Peyer's patch (tissue), 4 donors: ENCODE data around the gene ATP2C1. TPM values are rescaled to one million over a fixed set of nuclear protein-coding genes. Genes with fewer than 3 reads are reported as not detected.

ENCODE experiments used
- DNase-seq, 3 donors: peaks; one replicate each; pipeline ENCODE4 v3.0.0-alpha.2; 2017 to 2019
- H3K27ac ChIP-seq, 4 donors: fragments of 200-600 bp; sonication (generic); one replicate each; pipeline ENCODE4 v1.5.1; 2016 to 2019
- H3K27me3 ChIP-seq, 2 donors: fragments of 200-600 bp; sonication (generic); one replicate each; pipeline ENCODE4 v1.5.1; 2019
- H3K36me3 ChIP-seq, 3 donors: fragments of 200-600 bp; sonication (generic); one replicate each; pipeline ENCODE4 v1.5.1; 2016 to 2019
- H3K4me1 ChIP-seq, 4 donors: fragments of 200-600 bp; sonication (generic); one replicate each; pipeline ENCODE4 v1.5.1; 2016 to 2019
- H3K4me3 ChIP-seq, 4 donors: fragments of 200-600 bp; sonication (generic); 1 replicate in 3 of 4; 2 replicates in 1 of 4; pipeline ENCODE4 v1.5.1; 2016 to 2019; ENCODE audit warnings: mild to moderate bottlenecking in 1 of 4
- H3K9me3 ChIP-seq, 4 donors: fragments of 200-600 bp; sonication (generic); one replicate each; pipeline ENCODE4 v1.5.1; 2016 to 2019; ENCODE audit warnings: mild to moderate bottlenecking in 1 of 4
- CTCF ChIP-seq, 6 experiments: fragments of 450-650 bp in 4 of 6; fragments of 200-600 bp in 2 of 6; sonication (generic) in 1 of 6; IDR thresholded peaks; one replicate each; pipeline ENCODE4 v1.5.1; 2017 to 2019; ENCODE audit warnings: antibody characterized with exemption in 6 of 6, mild to moderate bottlenecking in 3 of 6, moderate library complexity in 1 of 6
- POLR2A ChIP-seq, 2 donors: fragments of 450-650 bp; IDR thresholded peaks; one replicate each; pipeline ENCODE4 v1.5.1; 2017; ENCODE audit warnings: antibody characterized with exemption in 2 of 2, mild to moderate bottlenecking in 2 of 2, moderate library complexity in 2 of 2
- total RNA-seq, 4 donors: library from RNA; depleted of rRNA; stranded (reverse); fragments of >200 nt; gene quantifications; one replicate each; pipeline ENCODE4 v1.1.0, GENCODE V29; 2016

ATP2C1 gene
- total RNA-seq, 4 donors from 2014 or later = 32.2 to 49.5 (median 40.8) TPM

- TF ChIP-seq CTCF (IDR thresholded peaks at IDR 0.05) (no peak), POLR2A (IDR thresholded peaks at IDR 0.05) (no peak)
- no peak overlapping the region for H3K4me3 ChIP-seq
- no peak for DNase-seq
- no peaks in the 10 kb centered on the region for H3K27me3 ChIP-seq
- H3K36me3 ChIP-seq = no peaks in the 10 kb centered on the region
- no peak overlapping the region for H3K27ac ChIP-seq
- no peaks in the 10 kb centered on the region for H3K4me1 ChIP-seq
- H3K9me3 ChIP-seq = peaks cover 0 to under 1% (median 0%) of the 10 kb centered on the region in 4 donors
Observed at GRCh38 chr3:130918328-130918727, 24.4 kb downstream of the ATP2C1 start.

GRCh38 chr3:130925628-130926027 is 31.7 kb downstream of the ATP2C1 start:
- H3K9me3 ChIP-seq = peaks cover 0 to 10% (median 0%) of the 10 kb centered on the region in 4 donors
- TF ChIP-seq CTCF (IDR thresholded peaks at IDR 0.05) (no peak), POLR2A (IDR thresholded peaks at IDR 0.05) (no peak)

GRCh38 chr3:130926504-130926903 is 32.6 kb downstream of the ATP2C1 start:
- Histone ChIP-seq H3K9me3 (peaks cover 0 to 10% (median 0%) of the 10 kb centered on the region in 4 donors), H3K4me3 (no peak overlapping the region), H3K27ac (no peak overlapping the region), H3K36me3 (no peaks in the 10 kb centered on the region), H3K4me1 (no peaks in the 10 kb centered on the region), H3K27me3 (no peaks in the 10 kb centered on the region)
- no peak for TF ChIP-seq CTCF (IDR thresholded peaks at IDR 0.05)
- TF ChIP-seq POLR2A (IDR thresholded peaks at IDR 0.05) = no peak
- DNase-seq = no peak

More at GRCh38 chr3:130925628-130926027, 31.7 kb downstream of the ATP2C1 start:
- H3K4me1 ChIP-seq = no peaks in the 10 kb centered on the region
- no peak overlapping the region for H3K27ac ChIP-seq
- no peaks in the 10 kb centered on the region for H3K27me3 ChIP-seq
- peak in 1 of 3 donors; percentile 33 for DNase-seq
- no peak overlapping the region for H3K4me3 ChIP-seq
- no peaks in the 10 kb centered on the region for H3K36me3 ChIP-seq

- peaks cover 0 to 2% (median 0%) of the 10 kb centered on the region in 3 donors for H3K36me3 ChIP-seq
- no peaks in the 10 kb centered on the region for H3K4me1 ChIP-seq
- no peak overlapping the region for H3K4me3 ChIP-seq
- H3K27me3 ChIP-seq = no peaks in the 10 kb centered on the region
- TF ChIP-seq CTCF (IDR thresholded peaks at IDR 0.05) = no peak
- TF ChIP-seq POLR2A (IDR thresholded peaks at IDR 0.05) = no peak
- no peak for DNase-seq
- H3K9me3 ChIP-seq = no peaks in the 10 kb centered on the region
- no peak overlapping the region for H3K27ac ChIP-seq
Observed at GRCh38 chr3:130929804-130930203, 35.9 kb downstream of the ATP2C1 start.

GRCh38 chr3:130932979-130933378 is 39.1 kb downstream of the ATP2C1 start:
- Histone ChIP-seq H3K27ac (no peak overlapping the region), H3K27me3 (no peaks in the 10 kb centered on the region), H3K4me3 (no peak overlapping the region), H3K9me3 (no peaks in the 10 kb centered on the region), H3K4me1 (no peaks in the 10 kb centered on the region), H3K36me3 (peaks cover 0 to 10% (median 0%) of the 10 kb centered on the region in 3 donors)
- TF ChIP-seq POLR2A (IDR thresholded peaks at IDR 0.05) (no peak), CTCF (IDR thresholded peaks at IDR 0.05) (no peak)
- DNase-seq = no peak
